Fibroblast of lung (primary cell): ENCODE data around the gene TREM1. TPM values are rescaled to one million over a fixed set of nuclear protein-coding genes. Genes with fewer than 3 reads are reported as not detected.

Experiments used
- DNase-seq, 2 donors: peaks; one replicate each; pipeline versions ENCODE4 v3.0.0 to v3.0.0-alpha.2; 2010; ENCODE audit warnings: low read depth in 2 of 2
- H2AFZ ChIP-seq: 2 replicates; pipeline ENCODE4 v1.5.1; 2012; ENCODE audit warnings: low read length, control low read depth, inconsistent platforms
- H3K27ac ChIP-seq: 2 replicates; pipeline ENCODE4 v1.5.1; 2011; ENCODE audit warnings: low read length, control low read depth; ENCODE audit not compliant: insufficient read depth
- H3K27me3 ChIP-seq: 2 replicates; pipeline ENCODE4 v1.5.1; 2011; ENCODE audit warnings: mild to moderate bottlenecking, low read length; ENCODE audit not compliant: control insufficient read depth, insufficient read depth
- H3K36me3 ChIP-seq: 2 replicates; pipeline ENCODE4 v1.5.1; 2011; ENCODE audit warnings: low read length; ENCODE audit not compliant: control insufficient read depth, insufficient read depth
- H3K4me1 ChIP-seq: 2 replicates; pipeline ENCODE4 v1.5.1; 2011; ENCODE audit warnings: low read length; ENCODE audit not compliant: control insufficient read depth, insufficient read depth; ENCODE audit errors: extremely low read depth
- H3K4me2 ChIP-seq: 2 replicates; pipeline ENCODE4 v1.5.1; 2011; ENCODE audit warnings: low read length, control low read depth; ENCODE audit not compliant: insufficient read depth; ENCODE audit errors: extremely low read depth
- H3K4me3 ChIP-seq, 4 experiments: fragments of 200-600 bp in 1 of 4; sonication (generic) in 1 of 4; replicated peaks in 1 of 4; 2 replicates each; pipeline ENCODE4 v1.5.1; 2011 to 2016; ENCODE audit warnings: low read length in 4 of 4, low read depth in 3 of 4, mild to moderate bottlenecking in 3 of 4, control low read depth in 2 of 4, inconsistent platforms in 1 of 4, mixed read lengths in 1 of 4; ENCODE audit not compliant: insufficient read depth in 1 of 4; ENCODE audit errors: control extremely low read depth in 1 of 4
- H3K79me2 ChIP-seq: 2 replicates; pipeline ENCODE4 v1.5.1; 2012; ENCODE audit warnings: mild to moderate bottlenecking, low read length, inconsistent platforms; ENCODE audit not compliant: control insufficient read depth, insufficient read depth
- H3K9ac ChIP-seq: 2 replicates; pipeline ENCODE4 v1.5.1; 2011; ENCODE audit warnings: mild to moderate bottlenecking, low read length, control low read depth; ENCODE audit not compliant: insufficient read depth
- H3K9me3 ChIP-seq: 2 replicates; pipeline ENCODE4 v1.5.1; 2012; ENCODE audit warnings: low read depth, low read length; ENCODE audit not compliant: control insufficient read depth, insufficient read depth
- H4K20me1 ChIP-seq: 2 replicates; pipeline ENCODE4 v1.5.1; 2011; ENCODE audit warnings: low read length; ENCODE audit not compliant: control insufficient read depth, insufficient read depth; ENCODE audit errors: extremely low read depth
- CTCF ChIP-seq, 2 donors: IDR thresholded peaks in 1 of 2; conservative IDR thresholded peaks in 1 of 2; 1 replicate in 1 of 2; 2 replicates in 1 of 2; pipeline ENCODE4 v1.5.1; 2011 to 2012; ENCODE audit warnings: low read length in 2 of 2, control low read depth in 1 of 2, inconsistent platforms in 1 of 2, low read depth in 1 of 2, mild to moderate bottlenecking in 1 of 2
- EZH2 ChIP-seq: IDR thresholded peaks from 2 replicates; pipeline ENCODE4 v1.5.1; 2012; ENCODE audit warnings: low read length, control low read depth, mild to moderate bottlenecking; ENCODE audit errors: missing control alignments
- polyA plus RNA-seq, 2 donors: library from polyadenylated mRNA; depleted of rRNA in 1 of 2; stranded (reverse) in 1 of 2; unstranded in 1 of 2; fragments of >200 nt; gene quantifications; 2 replicates each; pipeline ENCODE4 v1.2.1, GENCODE V29; 2011 to 2012; ENCODE audit warnings: missing spikeins in 1 of 2
- total RNA-seq: library from RNA; depleted of rRNA; stranded (reverse); fragments of >200 nt; gene quantifications from 2 replicates; pipeline ENCODE4 v1.2.1, GENCODE V29; 2014

The TREM1 gene
- total and polyA plus RNA-seq, 2 donors (not counting 1 experiment from before 2014, with no cell fraction given) = 0.25 TPM; not detected in 1

DNA sequence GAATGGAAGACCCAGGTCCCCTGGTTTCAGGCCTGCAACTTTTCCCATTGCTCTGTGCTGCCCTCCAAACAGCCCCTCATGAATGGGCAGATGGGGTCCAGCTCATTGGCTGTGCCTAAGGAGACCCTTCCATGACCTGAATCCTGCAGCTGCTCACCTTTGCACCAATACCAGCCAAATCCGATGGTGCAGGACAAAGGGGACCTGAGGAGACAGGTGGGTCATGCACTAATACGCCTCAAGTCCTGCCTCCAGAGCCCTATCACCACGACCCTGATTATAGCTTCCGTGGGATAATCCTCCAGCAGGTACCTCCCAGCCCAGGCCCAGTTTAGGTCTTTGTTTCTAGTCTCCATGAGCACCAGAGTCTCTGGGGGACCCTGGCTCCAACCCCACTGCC, 16.8 kb downstream of the TREM1 start:
- Histone ChIP-seq H3K36me3 (no peaks in the 10 kb centered on the region), H3K79me2 (no peaks in the 10 kb centered on the region), H3K4me1 (no peaks in the 10 kb centered on the region), H3K4me2 (no peak overlapping the region), H3K27me3 (no peaks in the 10 kb centered on the region), H3K9ac (no peak overlapping the region), H4K20me1 (no peaks in the 10 kb centered on the region), H3K4me3 (no peak overlapping the region), H2AFZ (no peak overlapping the region), H3K9me3 (no peaks in the 10 kb centered on the region), H3K27ac (no peak overlapping the region)
- DNase-seq = no peak
- TF ChIP-seq CTCF (conservative IDR thresholded peaks at IDR 0.05 in 1 of 2, IDR thresholded peaks at IDR 0.05 in 1 of 2; ENCODE audit: low read depth in 1 of 2, low read length in 2 of 2) = no peak
- TF ChIP-seq EZH2 = no peak

DNA sequence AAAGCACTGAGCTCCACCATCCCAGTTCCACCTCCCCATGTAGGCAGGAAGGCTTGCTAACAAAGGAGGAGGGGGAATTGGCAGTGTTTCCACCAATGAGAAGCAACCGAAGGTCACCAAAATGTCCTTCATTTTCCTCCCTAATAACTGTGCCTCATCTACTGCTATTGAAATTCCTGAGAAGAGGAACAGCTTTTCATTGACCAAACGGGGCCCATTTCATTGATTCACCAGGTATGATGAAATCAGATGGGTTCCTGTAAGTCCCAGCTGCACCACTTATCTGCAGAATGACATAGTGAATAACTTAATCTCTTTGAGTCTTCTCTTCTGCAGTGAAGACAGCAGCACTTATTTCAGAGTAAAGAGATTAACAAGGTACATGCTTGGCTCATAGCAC, 17.3 kb downstream of the TREM1 start:
- Histone ChIP-seq H3K36me3 (no peaks in the 10 kb centered on the region), H3K79me2 (no peaks in the 10 kb centered on the region), H3K27ac (no peak overlapping the region), H4K20me1 (no peaks in the 10 kb centered on the region), H3K27me3 (no peaks in the 10 kb centered on the region), H2AFZ (no peak overlapping the region), H3K4me1 (no peaks in the 10 kb centered on the region), H3K4me2 (no peak overlapping the region), H3K9ac (no peak overlapping the region), H3K9me3 (no peaks in the 10 kb centered on the region), H3K4me3 (no peak overlapping the region)
- TF ChIP-seq EZH2 = no peak
- TF ChIP-seq CTCF (conservative IDR thresholded peaks at IDR 0.05 in 1 of 2, IDR thresholded peaks at IDR 0.05 in 1 of 2; ENCODE audit: low read depth in 1 of 2, low read length in 2 of 2) = no peak
- DNase-seq = no peak

- no peaks in the 10 kb centered on the region for H3K79me2 ChIP-seq
- no peaks in the 10 kb centered on the region for H3K4me1 ChIP-seq
- no peak for DNase-seq
- no peaks in the 10 kb centered on the region for H4K20me1 ChIP-seq
- no peaks in the 10 kb centered on the region for H3K9me3 ChIP-seq
- no peak overlapping the region for H2AFZ ChIP-seq
- H3K9ac ChIP-seq = no peak overlapping the region
- no peak overlapping the region for H3K4me2 ChIP-seq
- no peak overlapping the region for H3K4me3 ChIP-seq
- no peaks in the 10 kb centered on the region for H3K36me3 ChIP-seq
- TF ChIP-seq CTCF (conservative IDR thresholded peaks at IDR 0.05 in 1 of 2, IDR thresholded peaks at IDR 0.05 in 1 of 2; ENCODE audit: low read depth in 1 of 2, low read length in 2 of 2) = no peak
- no peak for TF ChIP-seq EZH2
- H3K27me3 ChIP-seq = no peaks in the 10 kb centered on the region
- no peak overlapping the region for H3K27ac ChIP-seq
Observed at GRCh38 chr6:41268478-41268877, 18.0 kb downstream of the TREM1 start.
